HEK293T (cell line): ENCODE results near the gene TP63.

Experiments
- ARNT ChIP-seq: fragments of 450-650 bp; IDR thresholded peaks from 2 replicates; pipeline ENCODE4 v1.6.1; 2017; ENCODE audit warnings: mild to moderate bottlenecking
- CTBP1 ChIP-seq: fragments of 450-650 bp; IDR thresholded peaks from 2 replicates; pipeline ENCODE4 v1.6.1; 2016; ENCODE audit warnings: borderline replicate concordance
- ELF4 ChIP-seq: fragments of 450-650 bp; IDR thresholded peaks from 2 replicates; pipeline ENCODE4 v1.6.1; 2017; ENCODE audit warnings: antibody characterized with exemption
- FOXA1 ChIP-seq: fragments of 450-650 bp; IDR thresholded peaks from 2 replicates; pipeline ENCODE4 v1.6.1; 2016; ENCODE audit warnings: mild to moderate bottlenecking
- FOXK2 ChIP-seq: fragments of 450-650 bp; IDR thresholded peaks from 2 replicates; pipeline ENCODE4 v1.6.1; 2016; ENCODE audit warnings: mild to moderate bottlenecking
- FOXM1 ChIP-seq: fragments of 450-650 bp; IDR thresholded peaks from 2 replicates; pipeline ENCODE4 v1.6.1; 2017; ENCODE audit warnings: mild to moderate bottlenecking, borderline replicate concordance
- L3MBTL2 ChIP-seq: fragments of 450-650 bp; conservative IDR thresholded peaks from 2 replicates; pipeline ENCODE4 v1.6.1; 2016; ENCODE audit warnings: mild to moderate bottlenecking
- NFRKB ChIP-seq: fragments of 450-650 bp; IDR thresholded peaks from 2 replicates; pipeline ENCODE4 v1.6.1; 2016; ENCODE audit warnings: mild to moderate bottlenecking, moderate library complexity
- PKNOX1 ChIP-seq: fragments of 450-650 bp; IDR thresholded peaks from 2 replicates; pipeline ENCODE4 v1.6.1; 2016
- SP1 ChIP-seq: fragments of 450-650 bp; IDR thresholded peaks from 2 replicates; pipeline ENCODE4 v1.6.1; 2017
- SUZ12 ChIP-seq: fragments of 450-650 bp; IDR thresholded peaks from 2 replicates; pipeline ENCODE4 v1.6.1; 2016; ENCODE audit warnings: mild to moderate bottlenecking
- TARDBP ChIP-seq: fragments of 450-650 bp; IDR thresholded peaks from 2 replicates; pipeline ENCODE4 v1.6.1; 2016
- ZNF384 ChIP-seq: fragments of 450-650 bp; IDR thresholded peaks from 2 replicates; pipeline ENCODE4 v1.6.1; 2016

- TF ChIP-seq FOXM1 (no peak), TARDBP (no peak), FOXA1 (no peak), SP1 (no peak), ARNT (no peak), NFRKB (no peak), ZNF384 (no peak), ELF4 (no peak), CTBP1 (no peak), FOXK2 (no peak), PKNOX1 (no peak), L3MBTL2 (no peak), SUZ12 (no peak)
Observed at GRCh38 chr3:189898559-189899153, 267.5 kb downstream of the TP63 start.
